ENCODE results near the gene RPL35.

DNA sequence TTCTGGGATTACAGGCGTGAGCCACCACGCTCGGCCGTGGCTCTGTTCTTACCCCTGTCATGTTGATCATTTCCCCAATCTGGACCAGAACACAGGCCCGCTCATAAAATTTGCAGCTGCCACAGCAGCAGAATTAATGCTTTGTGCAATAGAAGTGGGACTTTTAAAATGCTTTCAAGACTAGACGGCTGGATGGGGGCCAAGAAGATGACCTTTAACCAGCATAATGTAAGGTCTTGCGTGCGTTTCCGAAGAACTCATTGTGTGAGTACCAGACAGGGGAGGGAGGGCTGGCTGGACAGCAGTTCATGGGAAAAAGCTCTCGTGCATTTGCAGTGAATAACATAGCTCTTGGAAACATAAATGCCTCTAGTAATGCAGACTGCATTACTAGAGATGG is 12.0 kb downstream of the RPL35 start:
- TF ChIP-seq POLR2A (IDR thresholded peaks at IDR 0.05) (no peak), CTCF (IDR thresholded peaks at IDR 0.05) (no peak)

All from testis (tissue), 2 donors.